Suprapubic skin (tissue), 3 donors: Measurements from ENCODE around the gene CPNE4.

ENCODE experiments used
- CTCF ChIP-seq, 2 donors: fragments of 200-600 bp in 1 of 2; fragments of 450-650 bp in 1 of 2; sonication (generic) in 1 of 2; IDR thresholded peaks; one replicate each; pipeline ENCODE4 v1.5.1; 2016 to 2019; ENCODE audit warnings: antibody characterized with exemption in 2 of 2, mild to moderate bottlenecking in 1 of 2, moderate library complexity in 1 of 2
- EP300 ChIP-seq: sonication (generic); formaldehyde crosslinking; IDR thresholded peaks from one replicate; pipeline ENCODE4 v1.6.1; 2017; ENCODE audit warnings: antibody characterized with exemption
- POLR2A ChIP-seq, 2 donors: fragments of 450-650 bp; IDR thresholded peaks; one replicate each; pipeline ENCODE4 v1.6.1; 2017; ENCODE audit warnings: antibody characterized with exemption in 2 of 2, mild to moderate bottlenecking in 2 of 2, moderate library complexity in 2 of 2

- TF ChIP-seq CTCF (IDR thresholded peaks at IDR 0.05) (no peak), POLR2A (IDR thresholded peaks at IDR 0.05) (no peak), EP300 (no peak)
Measured at GRCh38 chr3:131729643-131730017, 305.2 kb downstream of the CPNE4 start.
